ENCODE results near the gene CHD9NB.
"Not testable (repeated sequence)": the region's sequence is repeated elsewhere in the genome, so short reads cannot be mapped to it uniquely, and the experiment has no call there.

Gene CHD9NB

DNA sequence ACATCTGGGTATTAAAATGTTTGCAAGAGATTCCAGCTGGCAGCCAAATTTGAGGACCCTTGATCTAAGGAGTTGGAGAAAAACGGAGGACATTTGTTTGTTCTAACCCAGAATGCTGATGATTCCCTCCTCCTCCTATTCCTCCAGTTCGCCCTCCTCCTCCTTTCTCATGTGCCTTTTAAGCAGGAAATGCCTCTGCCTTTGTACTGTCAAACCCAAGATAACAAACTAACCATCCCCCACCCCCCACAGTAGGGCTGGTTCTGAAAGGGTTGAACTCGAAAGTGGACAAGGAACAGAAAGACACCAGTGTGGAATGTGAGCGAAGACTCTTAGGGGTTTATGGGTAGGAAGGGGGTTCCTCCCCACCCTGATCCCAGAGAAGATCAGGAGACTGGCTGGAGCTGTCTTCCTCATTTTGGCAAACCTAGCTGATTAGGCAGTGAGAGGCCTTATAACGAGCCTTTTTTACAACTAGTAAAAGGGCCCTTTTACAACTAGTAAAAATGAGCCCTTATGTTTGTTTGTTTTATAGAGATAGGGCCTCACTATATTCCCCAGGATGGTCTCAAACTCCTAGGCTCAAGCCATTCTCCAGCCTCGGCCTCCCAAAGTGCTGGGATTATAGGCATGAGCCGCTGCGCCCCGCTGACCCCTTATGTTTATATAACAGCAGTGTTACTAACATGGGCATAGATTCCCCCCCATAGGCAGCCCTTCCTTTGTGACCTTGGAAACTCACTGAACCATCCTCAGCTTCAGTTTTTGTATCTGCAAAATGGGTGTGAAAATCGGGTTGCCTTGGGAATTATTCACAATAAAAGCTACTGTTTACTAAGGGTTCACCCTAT lies 3.1 kb upstream of the CHD9NB start:
- DNase-seq: no peak

DNA sequence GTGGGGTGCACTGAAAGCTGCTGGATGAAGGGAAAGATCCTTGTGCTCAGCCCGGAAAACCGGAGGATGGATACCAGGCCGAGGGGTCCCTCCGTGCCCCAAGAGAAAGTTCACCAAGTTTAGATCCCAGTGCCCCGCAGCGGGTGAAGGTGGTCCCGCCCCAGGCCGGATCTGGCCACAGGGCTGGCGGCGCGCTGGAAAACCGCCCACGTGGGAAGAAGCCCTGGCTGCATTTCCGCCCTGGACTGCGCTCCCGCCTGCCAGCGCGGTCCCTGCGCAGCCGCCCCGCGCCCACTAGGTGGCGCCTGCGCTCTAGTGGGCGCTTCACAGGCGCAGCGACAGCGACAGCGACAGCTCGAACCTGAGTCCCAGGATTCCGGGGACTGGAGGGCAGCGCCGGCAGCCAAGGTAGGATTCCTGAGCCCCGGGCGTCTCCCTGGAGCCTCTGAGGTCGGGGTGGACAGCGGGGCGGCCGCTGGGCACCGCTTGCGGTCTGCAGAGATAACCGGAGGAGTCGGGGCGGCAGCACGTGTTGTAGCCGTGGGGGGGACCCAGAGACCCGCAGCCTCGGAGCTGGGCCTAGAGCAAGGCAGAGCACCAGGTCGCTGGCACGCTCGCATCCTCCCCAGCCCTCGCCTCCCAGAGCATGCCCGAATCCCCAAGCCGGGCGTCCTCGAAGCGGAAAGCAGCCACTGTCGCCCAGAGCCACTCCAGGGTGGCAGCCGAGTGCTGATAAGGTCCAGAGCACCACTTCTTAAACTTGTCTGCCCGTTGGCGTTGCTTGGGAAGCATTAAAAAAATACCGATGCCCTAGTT lies 2.2 kb upstream of the CHD9NB start, which contains the start of gene CHD9:
Gene CHD9, plus strand, starts transcription at position 322 of the 816 bp plus-strand sequence. CDS start 101,099 bp downstream, outside the sequence.
- peak; percentile 51 for DNase-seq

DNA sequence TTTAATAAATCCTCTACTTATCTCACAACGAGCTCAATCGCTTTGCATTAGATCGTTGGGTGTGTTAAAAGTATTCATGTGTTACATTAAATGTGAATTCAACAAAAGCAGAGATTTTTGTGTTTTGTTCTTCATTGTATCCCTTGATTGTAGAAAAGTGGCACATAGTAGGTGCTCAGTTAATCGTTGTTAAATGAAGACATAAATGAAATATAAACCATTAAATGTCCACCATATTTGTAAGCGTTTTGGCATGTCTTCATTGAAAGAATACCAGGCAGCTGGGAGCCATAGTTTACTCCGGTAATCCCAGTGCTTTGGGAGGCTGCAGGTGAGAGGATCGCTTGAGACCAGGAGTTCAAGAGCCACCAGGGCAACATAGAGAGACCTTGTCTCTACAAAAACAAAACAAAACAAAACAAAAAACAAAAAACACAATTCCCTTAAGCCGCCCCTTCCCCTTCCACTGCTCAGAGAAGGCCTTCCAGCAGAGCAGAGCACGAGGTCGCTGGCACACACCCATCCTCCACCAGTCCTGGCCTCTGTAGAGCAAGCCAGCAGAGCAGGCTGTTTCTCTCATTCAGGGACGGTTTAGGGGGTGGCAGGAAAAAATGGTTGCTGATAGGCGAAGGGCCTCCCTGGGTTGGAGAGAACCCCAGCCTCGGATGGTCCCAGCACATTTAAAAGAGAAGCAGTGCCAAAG lies 1.4 kb upstream of the CHD9NB start:
- no peak for DNase-seq

DNA sequence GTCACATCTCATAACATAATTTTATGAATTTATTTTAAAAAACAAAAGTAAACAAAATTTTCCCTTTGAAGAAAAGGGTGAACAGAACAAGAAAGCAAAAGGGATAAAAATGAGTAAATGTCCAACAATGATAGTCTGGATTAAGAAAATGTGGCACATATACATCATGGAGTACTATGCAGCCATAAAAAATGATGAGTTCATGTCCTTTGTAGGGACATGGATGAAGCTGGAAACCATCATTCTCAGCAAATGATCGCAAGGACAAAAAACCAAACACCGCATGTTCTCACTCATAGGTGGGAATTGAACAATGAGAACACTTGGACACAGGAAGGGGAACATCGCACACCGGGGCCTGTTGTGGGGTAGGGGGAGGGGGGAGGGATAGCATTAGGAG lies 1.4 kb downstream of the CHD9NB start:
- not testable (repeated sequence) for DNase-seq

DNA sequence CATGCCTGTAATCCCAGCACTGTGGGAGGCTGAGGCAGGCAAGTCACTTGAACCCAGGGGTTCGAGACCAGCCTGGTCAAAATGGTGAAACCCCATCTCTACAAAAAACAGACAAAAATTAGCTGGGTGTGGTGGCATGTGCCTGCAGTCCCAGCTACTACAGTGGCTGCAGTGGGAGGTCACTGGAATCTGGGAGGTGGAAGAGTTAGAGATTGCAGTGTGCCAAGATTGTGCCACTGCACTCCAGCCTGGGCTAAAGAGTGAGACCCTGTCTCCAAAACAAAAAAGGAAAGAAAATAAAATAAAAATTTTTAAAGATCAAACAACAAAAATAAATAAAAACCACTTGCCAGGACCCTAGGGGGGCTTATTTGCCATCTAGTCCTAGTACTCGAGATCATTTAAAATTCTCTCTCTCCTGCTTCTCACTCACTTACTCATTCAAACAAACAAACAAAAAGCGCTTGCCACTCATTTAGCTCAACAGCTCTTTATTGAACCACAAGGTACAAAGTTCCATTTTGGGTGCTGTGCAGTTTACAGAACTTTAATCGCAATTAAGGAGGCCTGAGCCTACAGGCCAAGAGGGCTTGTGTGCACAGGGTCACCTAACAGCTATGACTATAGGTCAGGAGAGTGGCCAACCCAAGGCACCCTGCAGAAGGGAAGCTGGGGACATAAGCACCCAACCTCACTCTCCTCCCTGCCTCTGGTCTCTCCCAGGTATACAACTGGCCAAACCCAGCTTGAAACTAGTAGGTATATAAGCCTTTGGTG lies 4.4 kb downstream of the CHD9NB start:
- no peak for DNase-seq

DNA sequence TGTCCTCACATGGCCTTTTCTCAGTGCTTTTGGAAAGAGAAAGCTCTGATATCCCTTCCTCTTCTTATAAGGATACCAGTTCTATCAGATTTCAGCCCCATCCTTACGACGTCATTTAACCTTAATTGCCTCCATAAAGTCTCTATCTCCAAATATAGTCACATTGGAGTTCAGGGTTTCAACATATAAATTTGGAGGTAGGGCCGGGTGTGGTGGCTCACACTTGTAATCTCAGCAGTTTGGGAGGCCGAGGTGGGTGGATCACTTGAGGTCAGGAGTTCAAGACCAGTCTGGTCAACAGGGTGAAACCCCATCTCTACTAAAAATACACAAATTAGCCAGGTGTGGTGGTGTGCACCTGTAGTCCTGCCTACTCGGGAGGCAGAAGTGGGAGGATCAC lies 5.2 kb downstream of the CHD9NB start:
- DNase-seq: not testable (repeated sequence)

DNA sequence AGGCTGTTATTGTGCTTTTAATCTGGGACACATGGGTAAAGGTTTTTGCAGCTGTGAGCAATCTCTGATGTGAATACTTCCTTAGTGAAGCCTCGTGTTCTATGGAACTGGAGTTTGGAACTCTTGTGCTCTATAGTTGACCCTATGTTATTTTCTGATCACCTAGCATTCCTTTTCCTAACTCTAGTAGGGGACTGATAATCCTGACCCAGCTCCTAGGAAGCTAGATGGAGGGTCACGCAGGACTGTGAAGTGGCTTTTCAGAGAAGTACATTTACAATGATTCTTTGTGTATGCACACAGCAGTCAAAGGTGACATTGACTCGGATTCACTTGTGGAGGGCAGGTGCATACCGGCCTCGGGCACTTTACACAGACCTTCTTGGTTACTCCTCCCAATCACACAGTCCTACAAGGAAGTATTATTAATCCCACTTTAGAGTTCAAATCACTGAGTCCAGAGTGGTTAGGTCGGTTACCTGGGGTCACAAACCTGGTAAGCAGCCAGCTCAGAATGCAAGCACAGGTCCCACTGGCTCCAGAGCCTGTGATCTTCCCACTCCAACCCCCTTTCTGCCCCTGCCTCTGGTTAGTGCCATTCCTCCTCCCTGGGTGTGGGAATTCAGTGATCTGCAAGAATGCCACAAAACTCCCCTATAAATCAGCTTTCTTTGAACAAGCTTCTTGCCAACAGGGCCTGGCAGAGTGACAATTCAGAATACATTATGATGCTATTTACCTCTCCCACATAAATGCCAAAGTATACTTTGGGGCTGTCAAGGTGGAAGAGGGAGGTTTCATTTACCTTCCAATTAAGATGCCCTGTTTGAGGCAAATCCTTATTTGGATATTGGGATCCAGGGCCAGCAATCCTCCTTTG lies 7.1 kb downstream of the CHD9NB start:
- DNase-seq: no peak

DNA sequence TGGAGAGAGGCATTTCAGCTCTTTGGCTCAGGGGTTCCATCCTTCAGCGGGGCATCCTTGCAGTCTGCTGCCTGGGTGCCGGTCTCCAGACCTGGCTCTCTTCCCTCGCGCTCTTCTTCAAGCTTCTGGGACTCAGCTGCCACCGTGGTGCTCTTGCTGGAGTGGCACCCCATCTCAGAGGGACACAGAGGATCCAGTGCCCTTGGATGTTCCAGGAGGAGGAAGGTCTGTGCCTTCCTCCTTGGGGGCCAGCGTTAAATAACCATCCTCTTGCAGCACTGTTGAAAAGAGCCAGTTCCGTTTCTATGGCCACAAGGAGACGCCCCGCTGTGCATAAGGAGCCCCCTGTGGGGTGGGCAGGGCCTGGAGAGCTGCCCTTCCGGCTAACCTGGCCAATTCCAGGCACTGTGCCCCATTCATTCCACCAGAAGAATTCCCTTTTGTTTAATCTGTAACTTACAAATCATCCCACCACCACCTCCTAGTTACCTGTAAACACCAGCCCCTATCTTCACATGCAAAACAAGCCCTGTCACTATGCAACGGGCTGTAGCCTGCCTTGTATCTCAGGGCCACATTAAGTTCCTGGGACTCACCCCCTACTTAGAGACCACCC lies 8.6 kb downstream of the CHD9NB start:
- no peak for DNase-seq

DNA sequence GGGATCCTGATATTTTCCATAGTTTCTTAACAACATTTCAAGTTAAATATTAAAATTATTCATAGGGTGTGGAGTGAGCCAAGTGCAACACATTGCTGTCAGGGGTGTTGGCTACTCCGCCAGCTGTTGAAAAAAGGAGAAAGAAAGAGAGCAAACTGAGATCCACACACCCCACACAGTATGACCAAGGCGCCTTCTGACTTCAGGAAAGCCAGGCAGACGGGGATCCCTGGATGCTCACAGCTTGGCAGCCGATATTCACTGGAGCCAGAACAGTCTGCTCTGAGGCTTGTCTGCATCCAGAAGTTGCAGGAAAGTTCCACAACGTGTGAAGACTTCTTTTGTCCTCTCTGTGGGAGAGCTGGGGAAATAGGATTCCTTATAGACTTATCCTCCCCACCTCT lies 9.3 kb downstream of the CHD9NB start:
- no peak for DNase-seq

DNA sequence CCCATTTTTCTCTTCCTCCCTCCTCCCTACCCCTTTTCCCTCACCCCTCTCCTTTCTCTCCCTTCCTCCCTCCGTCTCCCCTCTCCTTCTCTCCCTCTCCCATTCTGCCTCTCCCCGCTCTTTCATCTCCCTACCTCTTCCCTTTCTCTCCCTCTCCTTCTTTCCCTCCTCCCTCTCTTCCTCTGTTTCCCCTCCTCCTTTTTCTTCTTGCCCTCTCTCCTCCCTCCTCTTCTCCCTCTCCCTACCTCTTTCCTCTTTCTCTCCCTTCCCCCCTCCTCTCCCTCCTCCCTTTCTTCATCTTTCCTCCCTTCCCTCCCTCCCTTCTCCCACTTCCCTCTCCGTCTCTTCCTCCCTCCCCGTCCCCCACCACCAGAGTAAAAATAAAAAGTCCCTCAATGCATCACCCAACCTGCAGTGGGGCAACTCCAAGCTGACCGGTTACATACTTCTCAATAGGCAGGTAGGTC lies 10.4 kb downstream of the CHD9NB start:
- no peak for DNase-seq

DNA sequence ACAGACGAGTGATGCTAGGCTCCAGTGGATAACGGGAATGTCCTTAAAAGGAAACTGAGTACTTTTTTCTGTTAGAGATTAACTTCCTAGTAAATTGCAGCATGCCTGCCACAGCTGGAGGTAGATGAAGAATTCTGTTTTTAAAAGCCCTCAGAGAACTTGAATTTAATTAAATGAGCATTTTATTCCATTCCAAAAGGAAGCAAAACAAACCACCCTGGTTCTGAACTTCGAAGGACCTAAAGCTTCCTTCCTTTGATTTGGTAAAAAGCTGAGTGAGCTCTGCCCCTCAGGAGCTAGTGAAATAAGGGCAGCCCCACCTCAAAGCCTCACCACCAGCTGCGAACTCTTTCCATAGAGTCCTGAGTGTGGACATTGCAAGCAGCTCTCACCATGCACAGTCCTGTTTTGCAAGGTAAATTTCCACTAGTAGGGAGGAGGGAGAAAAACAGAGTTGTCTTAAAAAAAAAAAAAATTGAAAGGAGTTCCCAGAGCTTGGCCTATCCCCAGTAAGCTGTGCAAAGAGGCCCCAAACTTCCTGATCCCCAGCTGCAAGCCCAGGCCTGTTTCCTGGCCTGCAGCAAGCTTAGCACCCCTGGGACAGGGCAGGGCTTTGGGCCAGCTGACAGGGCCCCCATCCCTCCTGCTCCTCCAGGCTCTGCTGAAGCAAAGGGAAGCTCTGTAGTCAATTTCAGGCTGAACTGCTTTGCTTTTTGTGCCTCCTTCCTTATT lies 11.2 kb downstream of the CHD9NB start:
- DNase-seq: no peak

DNA sequence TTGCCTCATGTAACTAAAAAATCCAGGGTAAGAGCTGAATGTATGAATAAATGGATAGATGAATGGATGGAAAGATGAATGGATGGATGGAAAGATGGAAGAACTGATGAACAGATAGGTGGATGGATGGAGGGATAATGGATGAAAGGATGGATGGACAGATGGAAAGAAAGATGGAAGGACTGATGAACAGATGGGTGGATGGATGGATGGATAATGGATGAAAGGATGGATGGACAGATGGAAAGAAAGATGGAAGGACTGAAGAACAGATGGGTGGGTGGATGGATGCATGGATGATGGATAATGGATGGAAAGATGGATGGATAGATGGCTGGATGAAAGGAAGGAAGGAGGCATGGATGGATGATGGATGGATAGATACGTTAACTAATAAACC lies 11.9 kb downstream of the CHD9NB start:
- DNase-seq: no peak

DNA sequence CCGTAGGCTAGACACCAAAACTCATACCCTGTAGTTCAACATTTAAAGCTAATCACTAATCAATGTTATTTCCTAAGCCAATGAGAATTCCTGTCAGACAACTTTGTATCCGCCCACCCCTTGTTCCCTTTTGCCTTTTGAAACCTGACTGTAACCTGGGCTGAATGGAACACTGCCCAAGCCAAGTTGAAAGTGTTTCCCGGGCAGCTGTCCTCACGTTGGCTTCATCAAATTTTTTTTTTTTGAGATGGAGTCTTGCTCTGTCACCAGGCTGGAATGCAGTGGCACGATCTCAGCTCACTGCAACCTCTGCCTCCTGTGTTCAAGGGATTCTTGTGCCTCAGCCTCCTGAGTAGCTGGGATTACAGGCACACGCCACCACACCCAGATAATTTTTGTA lies 16.0 kb downstream of the CHD9NB start:
- DNase-seq: not testable (repeated sequence)

DNA sequence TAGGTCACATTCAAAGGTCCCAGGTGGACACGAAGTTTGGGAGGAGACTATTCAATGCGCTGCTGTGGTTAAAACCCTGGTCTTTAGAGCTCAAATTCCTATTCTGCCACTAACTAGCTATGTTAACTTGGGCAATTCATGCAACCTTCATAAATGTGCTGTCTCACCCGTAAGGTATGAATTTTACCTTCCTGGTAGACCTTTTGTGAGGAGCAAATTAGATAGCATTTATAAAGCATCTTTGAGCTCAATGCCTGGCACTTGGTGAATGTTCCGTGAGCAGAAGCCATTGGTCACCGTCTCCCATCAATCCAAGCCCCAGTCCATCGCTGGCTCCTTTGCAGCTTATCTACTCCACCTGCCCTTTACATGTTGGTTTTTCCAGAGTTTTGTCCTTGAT lies 16.6 kb downstream of the CHD9NB start:
- DNase-seq: no peak

DNA sequence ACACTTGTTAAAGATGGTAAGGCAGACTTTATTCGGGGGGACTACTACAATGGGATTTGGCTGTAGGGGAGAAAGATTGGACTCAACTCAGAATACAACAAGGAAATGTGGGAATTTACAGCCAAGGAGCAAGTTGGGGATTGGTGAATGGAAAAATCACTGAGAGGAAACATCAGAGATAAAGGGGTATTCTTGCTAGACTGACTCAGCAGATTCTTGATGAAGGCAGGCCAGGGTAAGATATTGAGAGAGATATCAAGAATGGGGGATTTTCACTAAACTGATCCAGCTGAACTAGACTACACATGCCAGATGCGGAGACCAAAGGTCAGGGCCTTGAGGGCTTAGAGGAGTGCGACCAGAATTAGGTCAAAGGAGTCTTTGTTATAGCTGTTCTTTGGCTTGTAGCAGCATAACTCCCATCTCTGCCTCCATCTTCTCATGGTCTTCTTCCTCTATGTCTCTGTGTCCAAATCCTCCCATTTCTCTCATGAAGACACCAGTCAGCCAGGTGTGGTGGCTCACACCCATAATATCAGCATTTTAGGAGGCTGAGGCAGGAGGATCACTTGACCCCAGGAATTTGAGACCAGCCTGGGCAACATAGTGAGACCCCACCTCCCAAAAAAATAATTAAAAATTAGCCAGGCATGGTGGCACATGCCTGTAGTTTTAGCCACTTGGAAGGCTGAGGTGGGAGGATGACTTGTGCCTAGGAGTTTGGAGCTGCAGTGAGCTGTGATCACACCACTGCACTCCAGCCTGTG lies 17.3 kb downstream of the CHD9NB start:
- no peak for DNase-seq

DNA sequence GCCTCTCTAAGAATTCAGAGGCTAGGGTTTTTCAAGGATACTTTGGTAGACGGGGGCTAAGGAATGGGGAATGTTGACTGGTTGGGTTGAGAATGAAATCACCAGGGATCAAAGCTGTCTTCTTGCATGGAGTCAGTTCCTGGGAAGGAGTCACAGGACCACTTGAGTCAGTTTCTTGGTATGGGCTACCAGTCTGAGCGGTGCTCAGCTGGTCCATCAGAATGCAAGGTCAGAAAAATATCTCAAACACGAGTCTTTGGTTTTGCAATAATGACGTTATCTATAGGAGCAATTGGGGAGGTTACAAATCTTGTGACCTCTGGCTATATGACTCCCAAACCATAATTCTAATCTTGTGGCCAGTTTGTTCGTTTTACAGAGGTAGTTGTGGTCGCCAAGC lies 18.4 kb downstream of the CHD9NB start:
- DNase-seq: no peak

DNA sequence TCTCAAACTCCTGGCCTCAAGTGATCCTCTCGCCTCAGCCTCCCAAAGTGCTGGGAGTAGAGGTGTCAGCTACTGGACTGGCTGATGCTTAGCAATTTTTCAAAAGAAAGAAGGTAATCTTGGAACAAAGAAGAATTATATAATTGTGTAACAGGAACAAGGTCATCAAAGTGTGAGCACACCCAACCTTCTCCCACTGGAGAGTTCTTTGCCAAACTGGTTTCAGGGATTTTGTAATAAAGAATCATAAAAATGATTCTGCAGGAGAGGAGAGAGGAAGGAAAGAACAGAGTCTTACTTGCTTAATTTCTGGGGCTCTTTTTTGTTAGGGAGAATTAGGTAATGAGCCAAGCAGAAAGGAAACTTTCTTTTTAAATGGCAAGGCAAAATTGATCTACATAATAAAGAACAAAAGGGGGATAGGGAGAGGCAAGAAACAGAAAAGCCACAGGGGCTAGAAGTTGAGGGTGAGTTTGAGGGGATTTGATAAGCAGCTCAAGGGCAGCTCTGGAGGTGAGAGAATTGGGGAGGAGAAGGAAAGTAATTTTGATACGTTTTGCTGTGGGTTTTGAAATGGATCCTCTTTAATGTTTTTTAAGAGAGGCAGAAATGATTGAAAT lies 21.3 kb downstream of the CHD9NB start:
- DNase-seq: no peak

DNA sequence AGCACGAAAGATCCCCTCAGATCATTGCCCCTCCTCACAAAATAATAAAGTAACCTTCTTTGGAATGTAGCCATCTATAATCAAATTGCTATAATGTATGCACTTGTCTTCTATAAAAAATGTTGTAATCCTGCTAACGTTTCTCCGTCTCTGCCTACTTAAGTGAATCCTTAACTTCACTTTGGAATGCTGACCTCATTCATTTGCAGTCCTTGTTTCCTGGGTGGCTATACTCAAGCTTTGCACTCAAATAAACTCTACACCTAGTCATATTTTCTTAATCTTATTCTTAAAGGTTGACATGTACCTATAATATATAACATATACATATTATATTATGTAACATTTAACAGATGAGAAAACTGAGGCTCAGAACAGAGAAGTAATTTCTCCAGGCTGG lies 22.7 kb downstream of the CHD9NB start:
- DNase-seq: no peak

DNA sequence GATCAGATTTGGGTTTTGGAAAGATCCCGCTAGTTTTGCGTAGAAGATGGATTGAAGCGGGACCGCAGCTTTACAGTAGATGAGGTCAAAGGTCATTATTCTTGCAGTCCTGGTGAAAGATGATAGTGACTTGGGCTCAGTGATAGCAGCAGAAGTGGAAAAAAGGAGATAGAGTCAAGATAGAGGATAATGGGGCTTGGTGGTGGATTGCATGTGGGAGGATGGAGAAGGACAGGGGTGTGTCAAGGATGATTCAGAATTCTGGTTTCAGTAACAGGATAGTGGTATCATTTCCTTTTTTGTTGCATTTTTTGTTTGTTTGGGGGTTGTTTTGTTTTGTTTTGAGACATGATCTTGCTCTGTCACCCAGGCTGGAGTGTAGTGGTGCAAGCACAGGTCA lies 28.7 kb downstream of the CHD9NB start:
- no peak for DNase-seq
